HuH-7.5 (cell line): ENCODE results near the gene MFSD12.

Source experiments
- DNase-seq: peaks from one replicate; pipeline ENCODE4 v3.0.0; 2011; ENCODE audit warnings: low spot score

The MFSD12 gene

DNA sequence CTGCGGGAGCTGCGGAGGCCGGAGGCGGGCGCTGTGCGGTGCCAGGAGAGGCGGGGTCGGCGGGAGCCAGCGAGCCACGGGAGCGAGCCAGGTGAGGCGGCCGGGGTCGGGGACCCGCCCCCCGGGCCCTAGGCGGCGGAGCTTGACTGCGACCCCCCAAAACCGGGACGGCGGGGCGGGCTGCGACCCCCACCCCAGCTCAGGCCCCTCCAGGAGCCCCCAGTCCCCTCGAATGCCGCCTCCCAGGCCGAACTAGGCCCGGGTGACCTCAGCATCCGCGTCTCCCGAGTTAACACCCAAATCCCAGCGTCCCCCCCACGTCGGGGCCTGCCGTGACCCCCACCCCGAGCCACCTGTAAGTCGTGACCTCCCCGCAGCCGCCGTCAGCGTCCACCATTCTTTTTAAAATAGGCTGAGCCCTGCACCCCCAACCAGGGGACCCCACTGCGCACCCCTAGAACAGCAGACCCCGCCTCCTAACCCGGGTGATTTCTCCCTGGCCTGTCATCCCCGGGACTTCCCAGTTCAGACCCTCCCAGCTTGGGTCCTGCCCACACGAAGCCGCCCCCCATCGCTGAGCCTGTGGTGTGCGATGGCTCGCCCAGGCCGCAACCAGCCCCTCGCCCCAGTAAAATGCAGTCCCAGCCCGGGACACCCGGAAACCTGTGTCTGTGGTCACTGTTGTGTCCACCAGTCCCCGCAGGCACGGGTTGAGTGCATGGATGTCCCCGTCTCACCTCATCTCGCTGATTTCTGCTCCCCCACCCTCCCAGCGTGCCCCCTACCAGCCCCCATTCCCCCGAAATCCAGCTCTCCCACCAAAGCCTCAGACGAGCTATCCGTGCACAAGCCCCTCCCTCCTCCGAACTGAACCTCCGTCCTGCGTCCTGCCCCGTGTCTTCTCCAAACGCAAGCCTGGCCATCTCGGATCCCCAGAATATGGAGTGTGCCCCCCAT, 50.7 kb downstream of the MFSD12 start:
- no peak for DNase-seq

DNA sequence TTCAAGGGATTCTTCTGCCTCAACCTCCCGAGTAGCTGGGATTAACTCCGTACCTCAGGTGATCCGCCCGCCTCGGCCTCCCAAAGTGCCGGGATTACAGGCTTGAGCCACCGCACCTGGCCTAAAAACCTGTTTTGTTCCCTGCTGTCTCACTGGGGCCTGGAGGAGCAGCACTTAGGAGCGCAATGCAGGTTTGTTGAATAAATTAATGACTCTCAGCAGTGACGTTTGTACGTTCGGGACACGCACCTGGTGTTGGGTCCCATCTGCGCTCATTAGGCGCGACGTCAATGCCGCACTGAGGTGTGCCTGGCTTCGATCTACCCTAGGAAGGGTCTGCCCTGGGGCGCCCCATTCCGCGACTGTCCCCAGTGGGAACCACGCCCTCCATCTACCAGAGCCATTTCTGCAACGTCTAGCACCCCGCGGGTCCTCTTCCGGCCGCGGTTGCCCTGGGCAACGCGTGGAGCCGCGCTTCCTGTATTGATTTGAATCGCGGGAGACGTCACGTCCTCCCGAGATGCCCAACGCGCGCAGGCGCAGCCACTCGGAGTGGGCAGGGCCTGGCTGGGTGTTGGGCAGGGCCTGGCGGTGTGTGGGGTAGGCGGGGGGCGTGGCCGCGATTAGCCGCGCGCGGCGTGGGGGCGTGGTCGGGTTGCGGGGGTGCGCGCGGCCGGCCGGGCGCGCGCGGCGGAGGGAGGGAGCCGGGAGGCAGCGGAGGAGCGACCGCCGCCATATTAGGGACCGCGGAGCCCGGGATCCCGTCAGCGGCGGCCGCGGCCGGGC, 51.6 kb downstream of the MFSD12 start, which contains the start of gene FZR1:
TSS of gene FZR1 (plus strand) at position 714 of the 786 bp plus-strand sequence. CDS start 16,679 bp downstream, outside the sequence.
- peak; percentile 99 for DNase-seq

DNA sequence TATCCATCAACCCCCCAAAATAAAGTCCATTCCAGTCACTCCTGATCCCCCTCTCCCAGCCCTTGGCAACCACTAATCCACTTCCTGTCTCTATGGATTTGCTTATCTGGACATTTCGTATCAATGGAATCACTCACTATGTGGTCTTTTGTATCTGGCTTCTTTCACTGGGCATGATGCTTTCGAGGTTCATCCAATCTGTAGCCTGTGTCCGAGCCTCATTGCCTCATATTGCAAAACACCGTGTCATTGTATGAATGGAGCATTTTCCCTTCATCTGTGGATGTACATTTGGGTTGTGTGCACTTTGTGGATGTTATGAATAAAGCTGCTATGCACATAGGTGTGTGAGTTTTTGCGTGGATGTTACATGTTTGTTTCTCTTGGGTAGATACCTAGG, 52.7 kb downstream of the MFSD12 start:
- DNase-seq: no peak

DNA sequence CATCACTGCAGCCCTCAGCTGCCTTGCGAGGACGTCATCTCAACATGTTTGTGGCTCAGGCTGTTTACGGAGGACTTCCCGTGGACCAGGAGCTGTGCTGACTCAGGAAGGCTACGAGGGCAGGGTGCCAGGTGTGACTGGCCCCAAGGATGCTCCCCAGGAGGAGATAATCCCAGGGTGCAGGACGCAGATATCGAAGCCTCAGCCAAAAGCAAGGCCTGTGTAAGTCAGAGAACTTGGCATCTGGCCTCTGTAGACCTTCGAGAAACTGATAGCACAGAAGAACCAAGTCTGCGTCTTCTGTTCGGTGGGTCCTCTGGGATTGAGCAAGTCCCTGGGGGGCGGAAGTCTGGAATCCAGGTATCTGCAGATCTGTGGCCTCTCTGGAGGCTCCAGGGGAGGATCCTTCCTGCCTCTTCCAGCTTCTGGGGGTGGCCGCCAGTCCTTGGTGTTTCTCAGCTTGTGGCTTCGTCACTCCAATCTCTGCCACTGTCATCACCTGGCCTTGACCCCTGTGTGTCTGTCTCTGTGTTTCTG, 54.3 kb downstream of the MFSD12 start:
- no peak for DNase-seq

DNA sequence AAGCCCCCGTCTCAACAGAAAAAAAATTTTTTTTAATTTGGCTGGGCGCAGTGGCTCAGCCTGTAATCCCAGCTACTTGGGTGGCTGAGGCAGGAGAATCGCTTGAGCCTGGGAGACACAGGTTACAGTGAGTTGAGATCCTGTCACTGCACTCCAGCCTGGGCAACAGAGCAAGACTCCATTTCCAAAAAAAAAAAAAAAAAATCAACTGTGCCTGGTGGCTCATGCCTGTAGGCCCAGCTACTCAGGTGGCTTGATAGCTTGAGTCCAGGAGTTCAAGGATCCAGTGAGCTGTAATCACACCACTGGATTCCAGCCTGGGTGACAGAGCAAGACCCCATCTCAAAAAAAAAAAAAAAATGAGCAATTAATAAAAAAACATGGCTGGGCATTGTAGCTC, 55.6 kb downstream of the MFSD12 start:
- no peak for DNase-seq

DNA sequence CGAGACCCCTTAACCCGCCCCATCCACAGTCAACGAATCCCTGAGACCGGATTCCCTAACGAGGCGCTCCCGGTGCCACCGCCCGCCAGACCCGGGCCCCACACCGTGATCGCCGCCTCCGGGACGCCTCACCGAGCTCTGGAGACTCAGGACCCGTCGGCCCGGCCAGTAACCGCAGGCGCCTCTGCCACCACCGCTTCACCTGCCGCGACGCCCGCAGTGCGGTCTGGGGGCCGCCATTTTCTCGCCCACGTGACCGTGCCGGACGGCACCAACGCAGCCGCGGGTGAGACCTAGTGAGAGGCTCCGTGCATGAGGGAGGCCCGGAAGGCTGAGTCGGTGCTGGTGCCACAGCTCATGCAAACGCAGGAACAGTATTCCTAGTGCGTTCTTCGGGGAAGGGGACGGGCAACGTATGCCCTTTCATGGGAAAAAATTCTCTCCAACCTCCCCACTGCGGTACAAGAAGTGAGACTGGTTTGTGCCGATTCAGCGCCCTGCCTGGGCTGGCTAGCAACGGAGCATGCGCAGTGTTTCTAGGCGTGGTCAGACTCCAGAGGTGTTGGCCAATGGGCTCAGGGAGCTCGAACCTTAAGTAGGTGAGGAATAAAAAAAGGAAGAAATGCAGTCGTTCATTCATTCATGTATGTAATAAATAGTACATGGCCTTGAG, 56.8 kb downstream of the MFSD12 start, which contains the start of gene DOHH:
TSS of gene DOHH (minus strand) at position 246 of the 673 bp plus-strand sequence. CDS start 3,860 bp downstream, outside the sequence.
- DNase-seq: peak; percentile 100

DNA sequence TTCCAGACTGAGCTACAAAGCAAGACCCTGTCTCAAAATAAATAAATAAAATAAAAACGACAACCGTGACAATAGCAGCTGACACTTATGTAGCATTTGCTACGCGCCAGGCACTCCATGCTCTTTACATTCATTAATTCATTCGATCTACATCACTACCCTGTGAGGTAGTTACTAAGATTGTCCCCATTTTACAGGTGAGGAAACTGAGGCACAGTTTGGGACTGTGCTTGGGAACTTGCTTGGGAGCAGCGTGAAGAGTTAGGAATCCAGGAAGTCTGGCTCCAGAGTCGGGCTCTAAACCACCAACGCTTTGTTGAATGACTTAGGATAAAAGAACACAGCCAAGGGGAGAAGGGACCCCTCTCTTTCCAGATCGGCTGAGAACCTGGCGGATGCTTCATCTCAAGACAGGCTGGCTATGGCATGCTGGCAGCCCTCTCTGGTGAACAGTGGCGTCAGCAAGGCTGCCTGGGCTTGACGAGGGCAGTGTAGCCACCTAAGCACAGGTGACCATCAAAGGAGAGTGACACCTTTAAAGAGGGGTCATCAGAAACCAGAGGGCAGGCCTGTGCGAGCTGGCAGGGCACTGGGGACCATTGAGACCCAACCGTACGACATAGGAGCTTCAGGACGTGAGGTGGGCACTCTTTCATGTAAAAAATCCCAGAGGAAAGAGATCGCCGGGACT, 57.5 kb downstream of the MFSD12 start:
- DNase-seq: no peak

DNA sequence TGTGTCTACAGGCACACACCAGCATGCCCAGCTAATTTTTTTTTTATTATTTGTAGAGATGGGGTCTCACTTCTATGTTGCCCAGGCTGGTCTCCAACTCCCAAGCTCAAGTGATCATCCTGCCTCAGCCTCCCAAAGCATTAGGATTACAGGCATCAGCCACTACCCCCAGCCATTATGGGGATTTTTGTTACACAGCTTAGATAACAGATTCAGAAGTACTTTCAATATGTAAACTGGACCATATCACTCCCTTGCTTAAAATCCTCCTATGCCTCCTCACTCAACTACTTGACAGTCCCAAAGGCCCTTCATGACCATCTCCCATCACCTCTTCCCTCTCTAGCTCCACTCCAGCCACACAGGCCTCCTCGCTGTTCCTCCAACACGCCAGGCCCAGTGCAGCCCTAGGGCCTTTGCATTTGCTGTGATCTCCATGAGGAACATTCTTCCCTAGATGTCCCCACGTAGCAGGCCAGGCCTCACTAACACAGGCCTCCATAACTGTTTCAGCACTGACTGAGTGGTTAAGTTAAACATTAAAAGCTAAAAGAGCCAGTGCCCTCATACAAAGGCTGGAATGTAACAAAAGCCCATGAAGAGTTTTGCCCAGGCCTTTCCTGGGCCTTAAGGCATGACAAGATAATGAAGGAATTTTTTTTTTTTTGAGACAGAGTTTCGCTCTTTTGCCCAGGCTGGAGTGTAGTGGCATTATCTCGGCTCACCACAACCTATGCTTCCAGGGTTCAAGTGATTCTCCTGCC, 59.4 kb downstream of the MFSD12 start:
- DNase-seq: no peak

DNA sequence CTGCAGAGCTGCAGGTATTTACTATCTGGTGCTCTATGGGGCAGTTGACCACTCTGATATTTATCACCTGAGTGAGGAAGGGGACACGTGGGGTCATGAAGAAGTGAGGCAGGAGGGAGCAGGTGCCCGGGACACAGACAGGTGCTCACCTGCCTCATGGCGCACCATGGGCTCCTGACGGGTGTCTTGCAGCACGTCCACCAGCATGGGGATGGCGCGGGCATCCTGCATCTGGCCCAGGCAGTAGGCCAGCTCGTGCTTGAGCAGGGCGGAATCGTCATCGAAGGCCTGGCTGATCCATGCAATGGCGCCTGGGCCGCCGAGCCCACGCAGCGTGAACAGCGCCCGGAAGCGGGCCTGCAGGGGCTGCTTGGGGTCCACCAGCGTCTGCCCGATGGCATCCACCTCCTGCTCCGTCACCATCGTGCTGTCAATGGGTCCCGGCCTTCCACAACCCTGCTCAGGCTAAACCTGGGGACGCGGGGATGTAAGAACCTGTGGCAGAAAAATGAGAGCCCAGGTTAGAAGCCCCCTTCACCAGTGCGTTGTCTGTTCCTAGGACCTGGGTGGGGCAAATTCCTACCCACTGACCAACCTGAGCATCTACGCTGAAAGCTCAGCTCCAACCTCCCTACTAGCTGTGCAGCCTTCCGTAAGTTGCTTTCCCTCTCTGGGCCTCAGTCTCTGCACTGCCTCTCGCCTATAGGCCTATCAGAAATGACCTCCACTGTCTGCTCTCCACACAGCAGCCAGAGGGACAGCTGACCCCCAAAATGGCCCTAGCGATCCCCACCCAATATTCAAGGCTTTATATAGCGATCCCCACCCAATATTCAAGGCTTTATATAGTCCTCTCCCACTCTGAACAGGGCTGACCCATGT, 60.8 kb downstream of the MFSD12 start:
- no peak for DNase-seq

DNA sequence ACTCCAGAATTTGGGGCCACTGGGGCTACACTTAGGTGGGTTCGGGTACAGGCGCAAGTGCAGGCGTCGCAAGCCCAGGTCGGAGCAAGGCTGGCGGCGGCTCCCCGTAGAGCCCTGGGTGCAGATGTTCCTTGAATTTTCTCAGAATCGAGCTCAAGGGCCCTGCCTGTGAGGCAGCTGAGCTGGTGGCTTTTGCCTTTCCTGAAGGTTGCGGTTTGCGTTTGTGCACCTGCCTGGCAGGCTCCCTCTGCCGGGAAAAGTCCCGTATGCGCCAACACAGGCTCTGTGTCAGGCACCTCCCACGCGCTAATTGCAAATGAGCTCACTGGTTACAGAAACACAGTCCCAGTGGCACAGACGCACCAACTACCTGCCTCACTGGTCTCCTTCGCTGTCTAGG, 62.8 kb downstream of the MFSD12 start:
- DNase-seq: no peak
